ENCODE data around the gene INPP5A. TPM values are rescaled to one million over a fixed set of nuclear protein-coding genes. Genes with fewer than 3 reads are reported as not detected.
A peak's percentile ranks its signal among the peaks of the same experiment; 100 is the strongest.

The INPP5A gene
- total and polyA plus RNA-seq, 2 of the 13 experiments (the other 11 are each of a cell fraction or from before 2014, with no cell fraction given): 17.5 to 37.9 TPM

DNA sequence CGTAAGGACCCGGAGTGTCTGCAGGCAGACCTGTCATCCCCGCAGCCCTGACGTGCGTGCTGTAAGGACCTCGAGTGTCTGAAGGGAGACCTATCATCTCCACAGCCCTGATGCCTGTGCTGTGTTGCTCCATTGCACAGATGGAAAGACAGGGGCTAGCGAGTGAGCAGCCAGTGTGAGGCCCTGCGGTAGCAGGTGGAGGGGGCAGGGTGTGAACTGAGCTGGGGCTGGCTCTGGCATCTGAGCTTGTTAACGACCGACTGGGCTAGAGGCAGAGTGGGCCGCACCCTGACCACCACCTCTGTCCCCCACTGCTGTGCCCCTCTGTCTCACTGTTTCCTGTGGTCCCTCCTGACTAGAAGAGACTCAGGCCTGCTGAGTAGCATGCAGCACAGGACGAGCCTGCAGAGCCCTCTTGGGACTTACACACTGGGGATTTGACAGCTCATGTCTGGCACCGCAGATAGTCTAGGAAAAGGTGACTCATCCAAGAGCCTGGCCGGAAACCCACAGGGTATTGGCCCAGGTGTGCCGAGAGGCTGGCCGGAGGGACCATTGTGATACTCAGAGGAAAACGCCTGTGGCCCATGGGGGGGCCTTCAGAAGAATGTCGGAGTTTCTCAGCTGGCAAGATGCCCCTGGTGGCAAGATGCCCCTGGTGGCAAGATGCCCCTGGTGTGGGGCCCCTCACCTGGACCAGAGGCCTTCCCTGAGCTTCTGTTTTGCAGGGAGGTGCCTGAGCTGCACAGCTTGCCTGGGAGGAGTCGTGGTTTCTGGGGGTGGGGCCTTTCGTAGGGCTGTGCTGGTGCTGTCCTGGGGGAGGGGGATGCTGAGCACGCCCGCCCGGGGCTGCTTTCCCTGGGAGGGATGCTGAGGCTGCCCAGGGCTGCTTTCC lies 34.3 kb downstream of the INPP5A start (continued):
- TF ChIP-seq ZNF766 (CRISPR knock-in tag; IDR thresholded peaks at IDR 0.05; ENCODE audit: borderline replicate concordance) (no peak), ZNF589 (CRISPR knock-in tag; conservative IDR thresholded peaks at IDR 0.05) (no peak), SAP130 (CRISPR knock-in tag; IDR thresholded peaks at IDR 0.05; ENCODE audit: low read depth) (peak; percentile 53), ZSCAN30 (CRISPR knock-in tag; IDR thresholded peaks at IDR 0.05) (no peak), MZF1 (CRISPR knock-in tag; IDR thresholded peaks at IDR 0.05; ENCODE audit: borderline replicate concordance) (no peak), HMGA1 (CRISPR knock-in tag; conservative IDR thresholded peaks at IDR 0.05) (no peak), SNAI1 (CRISPR knock-in tag; IDR thresholded peaks at IDR 0.05; ENCODE audit: borderline replicate concordance) (no peak), FOXJ3 (CRISPR knock-in tag; IDR thresholded peaks at IDR 0.05; ENCODE audit: borderline replicate concordance) (no peak), CBX1 (IDR thresholded peaks at IDR 0.05; ENCODE audit: low read depth) (no peak), ZHX2 (IDR thresholded peaks at IDR 0.05; ENCODE audit: low read depth) (no peak), ZHX2 (CRISPR knock-in tag; IDR thresholded peaks at IDR 0.05; ENCODE audit: borderline replicate concordance) (no peak), FOSL2 (CRISPR knock-in tag; IDR thresholded peaks at IDR 0.05) (peak; percentile 92)
- TF ChIP-seq, protein P1, sequence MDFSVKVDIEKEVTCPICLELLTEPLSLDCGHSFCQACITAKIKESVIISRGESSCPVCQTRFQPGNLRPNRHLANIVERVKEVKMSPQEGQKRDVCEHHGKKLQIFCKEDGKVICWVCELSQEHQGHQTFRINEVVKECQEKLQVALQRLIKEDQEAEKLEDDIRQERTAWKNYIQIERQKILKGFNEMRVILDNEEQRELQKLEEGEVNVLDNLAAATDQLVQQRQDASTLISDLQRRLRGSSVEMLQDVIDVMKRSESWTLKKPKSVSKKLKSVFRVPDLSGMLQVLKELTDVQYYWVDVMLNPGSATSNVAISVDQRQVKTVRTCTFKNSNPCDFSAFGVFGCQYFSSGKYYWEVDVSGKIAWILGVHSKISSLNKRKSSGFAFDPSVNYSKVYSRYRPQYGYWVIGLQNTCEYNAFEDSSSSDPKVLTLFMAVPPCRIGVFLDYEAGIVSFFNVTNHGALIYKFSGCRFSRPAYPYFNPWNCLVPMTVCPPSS (IDR thresholded peaks at IDR 0.05): no peak

Measured in HepG2 (cell line).